Measurements from ENCODE around the gene ALG10B.
"Not testable (repeated sequence)": the region's sequence is repeated elsewhere in the genome, so short reads cannot be mapped to it uniquely, and the experiment has no call there.

ALG10B gene

GRCh38 chr12:38316391-38317129 is at the start of gene ALG10B:
Gene ALG10B (plus strand): TSS chr12:38316774. CDS start chr12:38316894, 120 bp downstream.
- DNase-seq = peak; percentile 24

GRCh38 chr12:38268612-38269011 is 48.0 kb upstream of the ALG10B start:
- no peak for DNase-seq

GRCh38 chr12:38269897-38270296 is 46.7 kb upstream of the ALG10B start:
- no peak for DNase-seq

- no peak for DNase-seq
Measured at GRCh38 chr12:38279756-38280155, 36.8 kb upstream of the ALG10B start.

GRCh38 chr12:38282886-38283285 is 33.7 kb upstream of the ALG10B start:
- no peak for DNase-seq

GRCh38 chr12:38289396-38289795 is 27.2 kb upstream of the ALG10B start:
- no peak for DNase-seq

- no peak for DNase-seq
Measured at GRCh38 chr12:38291160-38291559, 25.4 kb upstream of the ALG10B start.

GRCh38 chr12:38302972-38303371 is 13.6 kb upstream of the ALG10B start:
- not testable (repeated sequence) for DNase-seq

- DNase-seq = not testable (repeated sequence)
Measured at GRCh38 chr12:38321966-38322365, 5.4 kb downstream of the ALG10B start.

GRCh38 chr12:38324912-38325311 is 8.3 kb downstream of the ALG10B start:
- DNase-seq = no peak

- DNase-seq = no peak
Measured at GRCh38 chr12:38327356-38327755, 10.8 kb downstream of the ALG10B start.

- no peak for DNase-seq
Measured at GRCh38 chr12:38328306-38328895, 11.8 kb downstream of the ALG10B start.

- DNase-seq = not testable (repeated sequence)
Measured at GRCh38 chr12:38330414-38330813, 13.8 kb downstream of the ALG10B start.

- DNase-seq = no peak
Measured at GRCh38 chr12:38332814-38333213, 16.2 kb downstream of the ALG10B start.

GRCh38 chr12:38342444-38342843 is 25.9 kb downstream of the ALG10B start:
- DNase-seq = no peak

- not testable (repeated sequence) for DNase-seq
Measured at GRCh38 chr12:38343256-38343655, 26.7 kb downstream of the ALG10B start.

GRCh38 chr12:38343916-38344315 is 27.3 kb downstream of the ALG10B start:
- DNase-seq = not testable (repeated sequence)

- DNase-seq = no peak
Measured at GRCh38 chr12:38350342-38351174, 34.0 kb downstream of the ALG10B start.

- not testable (repeated sequence) for DNase-seq
Measured at GRCh38 chr12:38351175-38351508, 34.6 kb downstream of the ALG10B start.

- DNase-seq = no peak
Measured at GRCh38 chr12:38367506-38367905, 50.9 kb downstream of the ALG10B start.

GRCh38 chr12:38370311-38370710 is 53.7 kb downstream of the ALG10B start:
- DNase-seq = no peak

GRCh38 chr12:38373784-38374183 is 57.2 kb downstream of the ALG10B start:
- DNase-seq = no peak

GRCh38 chr12:38374751-38375150 is 58.2 kb downstream of the ALG10B start:
- no peak for DNase-seq

Measured in cortex of kidney (tissue), 1 donor.